ENCODE results near the gene RNF26. TPM values are rescaled to one million over a fixed set of nuclear protein-coding genes. Genes with fewer than 3 reads are reported as not detected.
A peak's percentile ranks its signal among the peaks of the same experiment; 100 is the strongest.

RNF26 gene
- total RNA-seq, 3 donors from 2014 or later = 20.7 to 24.7 (median 23.7) TPM

- no peaks in the 10 kb centered on the region for H3K4me1 ChIP-seq (ENCODE audit: low read depth)
- TF ChIP-seq CTCF (IDR thresholded peaks at IDR 0.05) = no peak
- DNase-seq = no peak
- ATAC-seq = no peak
- H3K36me3 ChIP-seq (ENCODE audit: low read depth) = no peaks in the 10 kb centered on the region
- no peaks in the 10 kb centered on the region for H3K9me3 ChIP-seq
- no peak overlapping the region for H3K4me3 ChIP-seq
- intact Hi-C loops (cut with DNase I, micrococcal nuclease) = no loop called here
Measured at GRCh38 chr11:119303227-119303718, 31.1 kb upstream of the RNF26 start.

DNA sequence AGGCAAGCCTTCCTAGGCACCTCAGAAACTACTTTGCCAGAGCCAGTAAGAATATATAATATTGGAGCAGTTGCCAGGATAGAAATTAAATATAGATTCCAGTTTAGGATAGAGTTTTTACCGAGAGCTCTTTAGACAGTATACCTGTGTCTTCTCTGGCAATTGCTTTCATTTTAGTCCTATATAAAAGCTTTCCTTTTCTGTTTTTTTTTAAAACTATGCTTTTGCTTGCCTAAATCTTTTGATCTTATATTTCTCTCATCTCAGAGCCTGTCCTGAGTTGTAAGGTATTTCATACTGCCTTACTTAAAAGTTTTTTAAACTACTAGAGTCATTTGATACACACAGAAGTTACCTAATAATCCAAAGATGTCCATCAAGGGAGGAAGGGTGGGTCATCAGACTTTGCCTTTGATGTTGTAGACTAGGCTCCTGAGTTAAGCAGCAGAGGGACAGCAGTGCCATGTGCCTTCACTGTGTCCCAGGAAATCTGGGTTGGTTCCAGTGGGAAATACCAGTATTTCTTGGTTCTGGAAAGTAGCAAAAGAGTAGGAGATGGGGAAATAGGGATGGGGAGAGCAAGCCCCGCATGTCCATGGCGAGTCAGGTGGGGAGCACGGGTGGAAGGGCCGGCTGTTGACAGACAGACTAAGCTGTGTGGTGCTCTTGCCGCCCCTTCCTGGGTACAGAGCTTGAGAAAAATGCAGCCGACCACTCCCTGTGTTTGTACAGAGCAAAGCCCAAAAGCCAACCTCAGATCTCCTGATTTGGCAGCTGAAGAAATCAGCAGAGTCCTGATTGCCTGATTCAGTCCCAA, 28.6 kb upstream of the RNF26 start:
- H3K4me3 ChIP-seq = no peak overlapping the region
- ATAC-seq (no peak), DNase-seq (no peak)
- no peaks in the 10 kb centered on the region for H3K9me3 ChIP-seq
- TF ChIP-seq CTCF (IDR thresholded peaks at IDR 0.05) = no peak
- intact Hi-C loops (cut with DNase I, micrococcal nuclease) = no loop called here
- H3K36me3 ChIP-seq (ENCODE audit: low read depth) = no peaks in the 10 kb centered on the region
- no peaks in the 10 kb centered on the region for H3K4me1 ChIP-seq (ENCODE audit: low read depth)

DNA sequence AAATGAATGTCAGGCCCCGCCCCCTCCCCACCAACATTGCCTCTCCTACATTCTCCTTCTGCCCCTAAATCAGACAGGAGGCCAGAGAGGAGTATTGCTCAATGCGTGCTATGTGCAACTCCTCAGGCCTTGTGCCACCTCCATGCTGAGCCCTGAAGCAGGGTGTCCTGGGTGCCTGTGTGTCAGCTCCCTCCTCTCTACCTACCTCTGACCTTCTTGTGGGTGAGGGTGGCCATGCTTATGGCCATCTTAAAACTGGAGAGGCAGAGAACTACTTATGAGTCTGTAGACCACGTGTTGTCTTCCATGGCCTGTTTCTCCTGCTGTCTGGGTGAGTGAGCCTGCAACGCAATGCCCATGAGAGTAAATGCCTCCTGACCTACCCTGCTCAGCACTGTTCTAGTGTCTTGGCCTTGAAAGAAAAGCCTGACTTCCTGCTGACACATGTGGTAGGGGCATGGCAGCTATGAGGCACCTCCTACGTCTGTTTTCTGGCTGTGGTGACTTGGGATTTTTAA, 27.9 kb upstream of the RNF26 start:
- no peak for TF ChIP-seq CTCF (IDR thresholded peaks at IDR 0.05)

DNA sequence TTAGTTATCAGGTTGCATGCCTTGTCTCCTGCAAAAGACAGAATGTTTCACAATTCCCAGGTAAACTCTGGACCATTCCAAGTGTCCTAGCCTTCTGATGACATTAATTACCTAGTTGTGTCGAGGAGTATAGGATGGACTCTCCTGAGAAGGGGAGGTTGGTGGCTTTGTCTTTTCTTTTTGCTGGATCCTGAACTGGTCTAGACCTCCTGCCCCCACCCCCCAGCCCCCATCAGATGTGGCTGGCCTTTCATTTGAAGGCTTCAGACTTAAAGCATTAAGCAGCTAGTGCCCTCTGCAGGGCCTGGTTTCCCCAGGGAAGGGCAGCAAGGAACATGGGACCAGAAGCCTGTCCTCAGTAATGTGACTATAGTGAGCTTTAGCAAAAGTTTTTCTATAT, 27.1 kb upstream of the RNF26 start:
- TF ChIP-seq CTCF (IDR thresholded peaks at IDR 0.05) = no peak
- no peaks in the 10 kb centered on the region for H3K36me3 ChIP-seq (ENCODE audit: low read depth)
- intact Hi-C loops (cut with DNase I, micrococcal nuclease) = no loop called here
- no peaks in the 10 kb centered on the region for H3K4me1 ChIP-seq (ENCODE audit: low read depth)
- H3K9me3 ChIP-seq = no peaks in the 10 kb centered on the region
- ATAC-seq (no peak), DNase-seq (no peak)
- no peak overlapping the region for H3K4me3 ChIP-seq

More for the DNA sequence above, 27.9 kb upstream of the RNF26 start:
- DNase-seq (no peak), ATAC-seq (peak; percentile 14)
- H3K9me3 ChIP-seq = no peaks in the 10 kb centered on the region
- no peak overlapping the region for H3K4me3 ChIP-seq
- no peaks in the 10 kb centered on the region for H3K36me3 ChIP-seq (ENCODE audit: low read depth)
- no peaks in the 10 kb centered on the region for H3K4me1 ChIP-seq (ENCODE audit: low read depth)
- intact Hi-C loops (cut with DNase I, micrococcal nuclease) = no loop called here

DNA sequence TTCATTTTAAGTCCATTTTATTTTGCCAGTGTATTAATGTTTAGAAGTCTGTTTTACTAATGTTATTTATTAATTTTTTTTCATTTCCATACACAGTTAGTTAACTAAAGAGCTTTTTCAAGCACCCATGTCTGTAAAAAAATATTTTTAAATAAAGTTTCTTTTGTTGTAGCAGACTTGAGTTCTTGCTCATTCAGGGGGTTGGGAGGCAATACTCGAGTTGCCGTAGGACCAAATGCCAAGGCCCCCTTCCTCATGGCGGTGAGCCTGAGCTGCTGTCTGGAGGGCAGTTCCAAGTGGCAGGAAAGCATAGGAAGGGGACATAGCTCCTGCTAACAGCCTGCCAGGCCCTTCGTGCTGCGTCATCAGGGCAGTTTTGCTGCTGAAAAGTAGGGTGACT, 26.4 kb upstream of the RNF26 start:
- no peak for ATAC-seq
- H3K4me1 ChIP-seq (ENCODE audit: low read depth) = no peaks in the 10 kb centered on the region
- H3K9me3 ChIP-seq = no peaks in the 10 kb centered on the region
- no peaks in the 10 kb centered on the region for H3K36me3 ChIP-seq (ENCODE audit: low read depth)
- intact Hi-C loops (cut with DNase I, micrococcal nuclease) = no loop called here
- H3K4me3 ChIP-seq = no peak overlapping the region
- DNase-seq = no peak
- TF ChIP-seq CTCF (IDR thresholded peaks at IDR 0.05) = no peak
